ENCODE data around the gene GOLGA7B.

GOLGA7B gene

GRCh38 chr10:97896756-97897358 lies 47.2 kb downstream of the GOLGA7B start:
- DNase-seq, result no peak

- no peak for DNase-seq
These were observed 48.8 kb downstream of the GOLGA7B start for GRCh38 chr10:97898429-97898828.

- DNase-seq, result no peak
These were observed 51.7 kb downstream of the GOLGA7B start for GRCh38 chr10:97901381-97901780.

- DNase-seq, result no peak
These were observed 53.7 kb downstream of the GOLGA7B start for GRCh38 chr10:97903128-97904017.

DNA sequence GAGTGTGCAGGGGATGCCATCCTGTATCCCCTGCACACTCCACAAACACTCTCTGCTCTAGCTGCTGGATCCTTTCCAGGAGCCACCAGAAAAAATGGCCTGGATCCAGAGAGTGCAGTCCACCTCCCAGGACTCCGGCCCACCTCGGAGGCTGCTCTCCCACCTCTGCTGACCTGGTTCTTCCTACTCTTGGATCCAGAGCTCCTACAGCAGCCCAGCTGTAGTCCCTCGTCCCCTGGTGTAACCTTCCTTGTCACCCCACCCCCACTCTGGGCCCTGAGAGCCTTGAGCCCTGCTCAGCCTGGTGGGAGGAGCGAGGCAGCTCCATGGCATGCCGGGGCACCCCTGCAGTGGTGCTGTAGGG lies 54.4 kb downstream of the GOLGA7B start:
- no peak for DNase-seq

- no peak for DNase-seq
These were observed 54.9 kb downstream of the GOLGA7B start for GRCh38 chr10:97904576-97904975.

- DNase-seq, result no peak
These were observed 55.6 kb downstream of the GOLGA7B start for GRCh38 chr10:97905276-97905675.

- DNase-seq, result no peak
These were observed 57.6 kb downstream of the GOLGA7B start for GRCh38 chr10:97907211-97907610.

- DNase-seq, result no peak
These were observed 58.2 kb downstream of the GOLGA7B start for GRCh38 chr10:97907830-97908229.

GRCh38 chr10:97910661-97911060 lies 61.0 kb downstream of the GOLGA7B start:
- no peak for DNase-seq

DNA sequence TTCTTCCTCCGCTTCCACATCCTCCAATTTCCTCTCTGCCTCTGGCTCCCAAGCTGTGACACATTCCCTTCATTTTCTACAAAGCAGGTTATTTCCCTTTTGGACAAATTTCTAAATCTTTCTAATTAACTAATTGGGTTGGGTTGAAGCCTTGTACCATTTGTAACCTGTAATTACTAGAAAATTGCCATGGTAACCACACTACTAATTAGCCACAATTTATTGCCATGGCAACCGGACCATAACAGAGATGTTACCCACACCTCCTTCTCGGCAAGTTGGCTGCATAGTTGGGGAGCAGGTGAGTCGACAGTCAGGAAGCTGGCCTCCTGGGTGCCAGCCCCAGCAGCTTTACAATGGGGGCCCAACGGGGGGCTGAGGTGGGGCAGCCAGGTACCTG lies 61.6 kb downstream of the GOLGA7B start:
- no peak for DNase-seq

DNA sequence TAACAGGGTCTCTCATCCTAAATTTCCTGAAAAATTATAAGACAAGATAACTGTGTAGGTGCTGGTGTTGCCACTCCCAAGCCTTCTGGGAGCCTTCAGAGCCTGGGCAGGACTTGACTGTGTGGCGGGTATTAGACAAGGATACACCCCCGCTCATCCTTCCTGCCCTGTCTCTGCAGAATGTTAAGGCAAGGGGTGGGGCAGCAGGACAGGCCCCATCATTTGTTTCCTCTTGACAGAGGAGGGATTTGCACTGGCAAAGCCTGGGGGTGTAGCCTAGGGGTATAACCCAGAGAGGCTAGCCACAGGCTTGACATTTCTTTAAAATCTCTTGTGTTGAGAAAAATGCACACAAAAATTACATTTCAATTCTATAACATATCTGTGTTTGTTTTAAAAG lies 63.5 kb downstream of the GOLGA7B start:
- DNase-seq, result no peak

DNA sequence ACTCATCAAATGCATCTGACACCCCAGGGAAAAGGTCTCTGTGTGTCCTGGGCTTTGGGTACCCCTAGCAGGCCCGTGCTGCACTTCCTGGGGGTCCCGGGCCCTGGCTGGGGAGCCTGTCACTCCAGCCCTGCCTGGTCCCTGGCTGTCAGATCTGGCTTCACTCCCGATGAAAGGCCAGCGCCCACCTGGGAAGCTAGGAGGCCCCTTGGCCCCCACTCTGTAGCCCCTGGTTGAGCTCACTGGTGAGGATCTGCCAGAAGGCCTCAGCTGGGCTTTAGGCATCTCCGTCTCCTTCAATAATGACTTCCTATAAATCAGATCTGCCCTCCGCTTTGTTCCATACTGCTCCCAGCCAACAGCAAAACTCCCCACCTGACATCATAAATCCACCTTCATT lies 64.0 kb downstream of the GOLGA7B start:
- no peak for DNase-seq

DNA sequence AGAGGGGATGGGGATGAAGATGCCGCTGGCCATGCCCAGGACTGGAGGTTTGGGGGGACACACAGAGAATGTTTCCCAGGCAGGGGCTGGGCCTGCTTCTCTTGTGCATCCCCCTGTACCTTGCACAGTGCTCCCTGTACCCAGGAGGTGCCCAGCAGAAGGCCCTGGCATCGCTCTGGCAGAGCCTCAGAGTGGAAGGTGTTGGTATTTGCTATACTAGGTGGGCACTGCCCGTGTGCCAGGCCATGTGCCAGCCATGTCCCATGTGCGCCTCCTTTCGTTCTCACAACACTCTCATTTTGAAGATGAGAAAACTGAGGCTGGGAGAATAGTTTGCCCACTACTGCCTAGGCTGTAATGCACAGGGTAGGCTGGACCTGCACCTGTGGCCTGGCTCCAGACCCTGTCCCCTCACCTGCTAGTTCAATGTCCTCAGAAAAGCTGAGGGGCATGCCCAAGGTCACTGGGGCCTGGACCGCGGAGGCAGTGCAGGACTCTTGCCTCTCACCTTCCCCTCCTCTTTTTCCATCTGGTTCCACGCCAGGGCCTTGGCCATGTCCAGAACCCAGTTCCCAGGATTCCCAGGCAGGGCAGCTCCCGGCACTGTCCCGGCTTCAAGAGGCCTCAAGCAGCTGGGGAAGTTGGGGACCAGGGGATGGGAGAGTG lies 64.7 kb downstream of the GOLGA7B start:
- no peak for DNase-seq

- peak; percentile 79 for DNase-seq
These were observed 65.2 kb downstream of the GOLGA7B start for GRCh38 chr10:97914837-97915211.

- no peak for DNase-seq
These were observed 65.9 kb downstream of the GOLGA7B start for GRCh38 chr10:97915346-97916131.

DNA sequence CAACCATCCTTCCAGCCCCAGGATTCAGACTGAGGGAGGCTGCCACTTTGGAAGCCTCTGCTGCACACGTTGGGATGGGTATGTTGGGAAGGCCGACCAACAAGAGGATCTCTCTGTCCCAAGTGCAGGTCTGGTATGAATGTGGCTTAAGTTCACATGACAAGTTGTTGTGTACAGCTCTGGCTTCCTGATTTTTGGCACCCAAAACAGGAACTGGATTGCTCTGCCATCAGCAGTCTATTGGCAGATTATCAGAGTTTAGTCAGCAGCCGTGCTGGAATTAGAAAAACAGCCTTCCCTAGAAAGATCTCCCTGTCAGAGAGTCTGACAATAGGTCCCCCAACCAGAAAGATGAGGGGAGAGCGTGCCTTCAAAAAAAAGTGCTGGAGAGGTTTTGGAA lies 66.9 kb downstream of the GOLGA7B start:
- no peak for DNase-seq

DNA sequence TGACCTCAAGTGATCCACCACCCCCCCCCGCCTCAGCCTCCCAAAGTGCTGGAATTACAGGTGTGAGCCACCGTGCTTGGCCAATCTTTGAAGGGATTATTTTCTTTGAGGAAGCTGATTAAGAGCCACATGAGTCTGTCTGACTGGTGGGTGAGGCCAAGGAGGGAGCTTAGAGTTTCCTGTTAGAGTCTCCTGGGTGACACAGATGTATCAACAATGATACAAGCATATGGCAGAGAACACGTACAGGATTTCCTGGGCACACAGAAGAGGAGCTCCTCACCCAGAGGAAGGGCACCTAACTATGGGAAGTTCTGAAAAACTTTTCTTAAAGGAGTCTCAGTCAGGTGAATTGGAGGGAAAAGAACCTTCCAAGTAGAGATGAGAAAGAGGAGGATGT lies 69.4 kb downstream of the GOLGA7B start:
- no peak for DNase-seq

- no peak for DNase-seq
These were observed 71.2 kb downstream of the GOLGA7B start for GRCh38 chr10:97920865-97921264.
